T-cell (primary cell): ENCODE measurements around the gene NUTM2A. TPM values are rescaled to one million over a fixed set of nuclear protein-coding genes. Genes with fewer than 3 reads are reported as not detected.
"Not testable (repeated sequence)": the region's sequence is repeated elsewhere in the genome, so short reads cannot be mapped to it uniquely, and the experiment has no call there.

Source experiments
- ATAC-seq, 4 experiments: fragments of 200-7000 bp in 3 of 4; fragments of 150-1000 bp in 1 of 4; cut with Tn5 transposase; replicated peaks in 1 of 4; 1 replicate in 3 of 4; 2 replicates in 1 of 4; pipeline ENCODE4 v1.10.0; 2021; ENCODE audit warnings: moderate library complexity in 3 of 4, mild to moderate bottlenecking in 2 of 4, moderate number of reproducible peaks in 1 of 4
- CTCF ChIA-PET, 2 donors: fragments of 300-600 bp; sonication (Branson Sonifier 250); formaldehyde crosslinking; loops; one replicate each; lab custom pipeline; 2022; ENCODE audit warnings: antibody characterized with exemption in 2 of 2; lab: Charles Lee
- POLR2A ChIA-PET, 2 donors: fragments of 300-600 bp; sonication (Branson Sonifier 250); formaldehyde crosslinking; loops; one replicate each; lab custom pipeline; 2022; ENCODE audit warnings: antibody characterized with exemption in 2 of 2; lab: Charles Lee
- DNase-seq, 35 experiments: peaks; one replicate each; pipeline versions ENCODE4 v3.0.0 to v3.0.0-alpha.2; 2013 to 2023
- H3K27ac ChIP-seq: one replicate; pipeline ENCODE4 v1.5.1; 2013; ENCODE audit warnings: low read length
- H3K27me3 ChIP-seq, 2 experiments: replicated peaks in 1 of 2; 1 replicate in 1 of 2; 2 replicates in 1 of 2; pipeline versions ENCODE4 v1.6.1 to v1.7.0; 2013; ENCODE audit warnings: low read length in 1 of 2, mixed read lengths in 1 of 2; ENCODE audit not compliant: control insufficient read depth in 2 of 2, insufficient read depth in 2 of 2; ENCODE audit errors: extremely low read depth in 1 of 2
- H3K36me3 ChIP-seq, 2 donors: 1 replicate in 1 of 2; 2 replicates in 1 of 2; pipeline versions ENCODE4 v1.6.1 to v1.7.0; 2013; ENCODE audit warnings: low read length in 1 of 2; ENCODE audit not compliant: control insufficient read depth in 2 of 2, insufficient read depth in 1 of 2; ENCODE audit errors: extremely low read depth in 1 of 2
- H3K4me1 ChIP-seq, 2 experiments: 1 replicate in 1 of 2; 2 replicates in 1 of 2; pipeline versions ENCODE4 v1.6.1 to v1.7.0; 2013; ENCODE audit warnings: low read length in 2 of 2, mixed read lengths in 1 of 2; ENCODE audit not compliant: insufficient read depth in 2 of 2, control insufficient read depth in 1 of 2; ENCODE audit errors: extremely low read depth in 1 of 2
- H3K4me3 ChIP-seq, 2 donors: 1 replicate in 1 of 2; 2 replicates in 1 of 2; pipeline versions ENCODE4 v1.5.1 to v1.7.0; 2013; ENCODE audit warnings: mild to moderate bottlenecking in 2 of 2, low read length in 1 of 2, moderate library complexity in 1 of 2; ENCODE audit not compliant: control insufficient read depth in 1 of 2; ENCODE audit errors: extremely low read depth in 1 of 2
- H3K9me3 ChIP-seq: 2 replicates; pipeline ENCODE4 v1.7.0; 2013
- H3K27ac Mint-ChIP-seq, 2 donors: one replicate each; pipeline ENCODE4 v1.8.0; 2020 to 2021; ENCODE audit warnings: mild to moderate bottlenecking in 2 of 2, mixed read lengths in 2 of 2
- H3K27me3 Mint-ChIP-seq, 2 donors: one replicate each; pipeline ENCODE4 v1.8.0; 2021 to 2022; ENCODE audit warnings: mixed read lengths in 2 of 2
- H3K36me3 Mint-ChIP-seq: one replicate; pipeline ENCODE4 v1.8.0; 2021; ENCODE audit warnings: mixed read lengths
- H3K4me1 Mint-ChIP-seq, 3 donors: one replicate each; pipeline ENCODE4 v1.8.0; 2020 to 2022; ENCODE audit warnings: mixed read lengths in 3 of 3, mild to moderate bottlenecking in 1 of 3
- H3K4me3 Mint-ChIP-seq, 3 donors: one replicate each; pipeline ENCODE4 v1.8.0; 2020 to 2022; ENCODE audit warnings: mild to moderate bottlenecking in 3 of 3, mixed read lengths in 3 of 3, moderate library complexity in 3 of 3
- H3K9me3 Mint-ChIP-seq, 3 donors: one replicate each; pipeline ENCODE4 v1.8.0; 2020 to 2022; ENCODE audit warnings: mixed read lengths in 3 of 3
- WGBS: methylation state at CpG from one replicate; pipeline ENCODE4 v1.1.5; 2013; ENCODE audit warnings: missing lambda C conversion rate; ENCODE audit not compliant: insufficient coverage; 5-methylcytosine and 5-hydroxymethylcytosine counted together
- total RNA-seq, 35 experiments: library from RNA in 6 of 35; stranded (reverse) in 6 of 35; fragments of 120-200 nt in 1 of 35; gene quantifications; one replicate each; pipeline versions ENCODE4 v1.2.1 to v1.2.4 and lab custom pipeline; 2013 to 2026

The NUTM2A gene
- total RNA-seq, 5 donors from 2014 or later (not counting 1 experiment from before 2014, with no cell fraction given), result 0.93 to 3.1 (median 1.8) TPM; not detected in 1

- peaks cover 1 to 12% (median 5%) of the 10 kb centered on the region in 3 donors for H3K4me1 Mint-ChIP-seq
- H3K27me3 Mint-ChIP-seq, H3K27me3 ChIP-seq, DNase-seq, H3K36me3 Mint-ChIP-seq, H3K9me3 ChIP-seq, CTCF ChIA-PET, H3K36me3 ChIP-seq, H3K4me1 ChIP-seq, POLR2A ChIA-PET, H3K9me3 Mint-ChIP-seq, H3K27ac ChIP-seq, H3K27ac Mint-ChIP-seq, H3K4me3 Mint-ChIP-seq, ATAC-seq, H3K4me3 ChIP-seq: not testable (repeated sequence)
- 80% methylated on average over 3 of the region's 21 CpGs for WGBS
Observed at GRCh38 chr10:87213806-87214205, 11.4 kb upstream of the NUTM2A start.

GRCh38 chr10:87216120-87216519 is 9.1 kb upstream of the NUTM2A start:
- Mint-ChIP-seq H3K27ac (peak overlapping the region in 1 of 2 donors; percentile 61), H3K4me1 (peaks cover 1 to 15% (median 5%) of the 10 kb centered on the region in 3 donors)
- WGBS, result no CpG with 5 or more reads among the region's 11 CpGs
- DNase-seq, result peak in 1 of 35 experiments; percentile 8
- H3K36me3 ChIP-seq, H3K27me3 ChIP-seq, H3K4me3 Mint-ChIP-seq, H3K27me3 Mint-ChIP-seq, H3K4me1 ChIP-seq, POLR2A ChIA-PET, H3K27ac ChIP-seq, H3K9me3 ChIP-seq, ATAC-seq, H3K4me3 ChIP-seq, CTCF ChIA-PET, H3K36me3 Mint-ChIP-seq, H3K9me3 Mint-ChIP-seq: not testable (repeated sequence)

- H3K27ac ChIP-seq, H3K9me3 ChIP-seq, DNase-seq, H3K36me3 Mint-ChIP-seq, H3K9me3 Mint-ChIP-seq, H3K27me3 ChIP-seq, H3K4me3 ChIP-seq, CTCF ChIA-PET, H3K4me3 Mint-ChIP-seq, H3K36me3 ChIP-seq, H3K27ac Mint-ChIP-seq, H3K27me3 Mint-ChIP-seq, H3K4me1 ChIP-seq, POLR2A ChIA-PET: not testable (repeated sequence)
- peaks cover 0 to 10% (median 0%) of the 10 kb centered on the region in 3 donors for H3K4me1 Mint-ChIP-seq
- peak in 2 of 4 experiments; percentile 42 to 59 for ATAC-seq
- no CpG with 5 or more reads among the region's 5 CpGs for WGBS
Observed at GRCh38 chr10:87219370-87219769, 5.9 kb upstream of the NUTM2A start.

- H3K4me1 ChIP-seq, ATAC-seq, H3K4me3 Mint-ChIP-seq, H3K27me3 Mint-ChIP-seq, DNase-seq, H3K9me3 Mint-ChIP-seq, H3K4me3 ChIP-seq, POLR2A ChIA-PET, H3K9me3 ChIP-seq, H3K27ac ChIP-seq, H3K36me3 Mint-ChIP-seq, H3K27me3 ChIP-seq, H3K27ac Mint-ChIP-seq, CTCF ChIA-PET, H3K36me3 ChIP-seq, H3K4me1 Mint-ChIP-seq: not testable (repeated sequence)
- 100% methylated on average over 6 of the region's 30 CpGs for WGBS
Observed at GRCh38 chr10:87222789-87223188, 2.5 kb upstream of the NUTM2A start.

GRCh38 chr10:87228247-87228646 is 3.0 kb downstream of the NUTM2A start:
- H3K4me3 Mint-ChIP-seq, H3K36me3 Mint-ChIP-seq, H3K4me1 Mint-ChIP-seq, ATAC-seq, POLR2A ChIA-PET, H3K4me1 ChIP-seq, H3K36me3 ChIP-seq, H3K27me3 ChIP-seq, H3K4me3 ChIP-seq, H3K27me3 Mint-ChIP-seq, DNase-seq, H3K9me3 ChIP-seq, H3K27ac ChIP-seq, H3K9me3 Mint-ChIP-seq, H3K27ac Mint-ChIP-seq, CTCF ChIA-PET: not testable (repeated sequence)
- WGBS, result no CpG with 5 or more reads among the region's 20 CpGs

- H3K4me1 ChIP-seq, H3K27me3 ChIP-seq, H3K9me3 Mint-ChIP-seq, H3K27ac Mint-ChIP-seq, CTCF ChIA-PET, H3K27ac ChIP-seq, H3K27me3 Mint-ChIP-seq, H3K36me3 Mint-ChIP-seq, H3K9me3 ChIP-seq, POLR2A ChIA-PET, H3K4me1 Mint-ChIP-seq, H3K36me3 ChIP-seq, DNase-seq, H3K4me3 Mint-ChIP-seq, ATAC-seq, H3K4me3 ChIP-seq: not testable (repeated sequence)
- WGBS, result 92% methylated on average over 6 of the region's 9 CpGs
Observed at GRCh38 chr10:87229211-87229610, 4.0 kb downstream of the NUTM2A start.

- H3K4me1 ChIP-seq, H3K4me1 Mint-ChIP-seq, ATAC-seq, H3K4me3 ChIP-seq, H3K27me3 Mint-ChIP-seq, POLR2A ChIA-PET, H3K36me3 ChIP-seq, CTCF ChIA-PET, H3K36me3 Mint-ChIP-seq, H3K9me3 Mint-ChIP-seq, H3K4me3 Mint-ChIP-seq, H3K9me3 ChIP-seq, H3K27me3 ChIP-seq, H3K27ac ChIP-seq, H3K27ac Mint-ChIP-seq, DNase-seq: not testable (repeated sequence)
- no CpG with 5 or more reads among the region's 7 CpGs for WGBS
Observed at GRCh38 chr10:87234854-87235253, 9.6 kb downstream of the NUTM2A start.
